Astrocyte of the cerebellum (primary cell): ENCODE measurements around the gene SSH2.

Experiments
- DNase-seq: peaks from one replicate; pipeline ENCODE4 v3.0.0-alpha.2; 2011; ENCODE audit warnings: low read depth
- H3K4me3 ChIP-seq: 2 replicates; pipeline ENCODE4 v1.5.1; 2011; ENCODE audit warnings: mild to moderate bottlenecking, low read depth, low read length, moderate library complexity
- in situ Hi-C: cut with HindIII; loops from 2 replicates; pipeline ENCODE4 v1.10.0; 2017; ENCODE audit warnings: low sequenced_read_pairs
- TF ChIP-seq, protein P1 (sequence below): IDR thresholded peaks from 2 replicates; pipeline ENCODE4 v1.5.1; 2012; ENCODE audit warnings: low read length, low read depth, moderate library complexity, mild to moderate bottlenecking; ENCODE audit errors: missing control alignments

Gene SSH2

DNA sequence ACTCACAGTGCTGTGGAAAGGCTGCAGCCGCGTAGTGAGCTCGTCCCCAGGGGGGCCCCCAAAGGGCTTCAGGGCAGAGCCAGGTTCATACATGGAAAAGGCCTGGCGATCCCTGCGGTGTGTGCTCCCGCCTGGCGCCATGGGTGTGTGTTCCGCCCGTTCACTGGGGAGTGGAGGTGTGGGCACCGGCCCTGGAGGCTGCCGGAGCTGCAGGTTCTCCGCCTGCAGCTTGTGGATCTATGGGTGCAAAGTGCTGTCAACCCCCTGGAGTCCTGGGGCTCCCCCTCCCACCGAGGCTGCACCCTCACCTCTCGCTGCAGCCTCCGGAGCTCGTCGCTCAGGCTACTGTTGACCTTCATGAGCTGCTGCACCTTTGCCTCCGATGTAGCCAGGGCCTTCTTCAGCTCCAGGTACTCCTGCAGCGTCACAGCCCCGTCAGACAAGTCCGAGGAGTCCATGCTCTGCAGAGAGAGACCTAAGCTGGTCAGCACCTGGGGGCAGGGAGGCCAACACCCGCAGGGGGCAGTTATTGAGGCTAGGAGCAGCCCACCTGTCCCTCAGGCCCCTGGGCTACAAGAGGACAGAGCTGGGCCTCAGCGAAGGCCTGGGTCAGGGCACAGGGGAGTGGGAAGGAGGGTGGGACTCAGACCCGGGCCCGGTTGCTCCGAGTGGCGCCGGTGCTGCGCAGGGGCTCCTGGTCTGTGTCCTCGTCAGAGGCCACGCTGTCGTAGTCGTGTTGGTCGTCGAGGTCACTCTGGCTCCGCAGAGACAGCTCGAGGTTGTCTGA, 353.6 kb downstream of the SSH2 start:
- no peak overlapping the region for H3K4me3 ChIP-seq
- TF ChIP-seq, protein P1, sequence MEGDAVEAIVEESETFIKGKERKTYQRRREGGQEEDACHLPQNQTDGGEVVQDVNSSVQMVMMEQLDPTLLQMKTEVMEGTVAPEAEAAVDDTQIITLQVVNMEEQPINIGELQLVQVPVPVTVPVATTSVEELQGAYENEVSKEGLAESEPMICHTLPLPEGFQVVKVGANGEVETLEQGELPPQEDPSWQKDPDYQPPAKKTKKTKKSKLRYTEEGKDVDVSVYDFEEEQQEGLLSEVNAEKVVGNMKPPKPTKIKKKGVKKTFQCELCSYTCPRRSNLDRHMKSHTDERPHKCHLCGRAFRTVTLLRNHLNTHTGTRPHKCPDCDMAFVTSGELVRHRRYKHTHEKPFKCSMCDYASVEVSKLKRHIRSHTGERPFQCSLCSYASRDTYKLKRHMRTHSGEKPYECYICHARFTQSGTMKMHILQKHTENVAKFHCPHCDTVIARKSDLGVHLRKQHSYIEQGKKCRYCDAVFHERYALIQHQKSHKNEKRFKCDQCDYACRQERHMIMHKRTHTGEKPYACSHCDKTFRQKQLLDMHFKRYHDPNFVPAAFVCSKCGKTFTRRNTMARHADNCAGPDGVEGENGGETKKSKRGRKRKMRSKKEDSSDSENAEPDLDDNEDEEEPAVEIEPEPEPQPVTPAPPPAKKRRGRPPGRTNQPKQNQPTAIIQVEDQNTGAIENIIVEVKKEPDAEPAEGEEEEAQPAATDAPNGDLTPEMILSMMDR, result no peak
- DNase-seq, result no peak
- in situ Hi-C loops, result no loop called here
